CD4-positive, alpha-beta T cell treated with Interleukin-17A for 4 hours (primary cell): ENCODE data around the gene PKP1.

ENCODE experiments used
- DNase-seq: peaks from one replicate; pipeline ENCODE4 v3.0.0-alpha.2; 2020; ENCODE audit warnings: mixed read lengths

The PKP1 gene

DNA sequence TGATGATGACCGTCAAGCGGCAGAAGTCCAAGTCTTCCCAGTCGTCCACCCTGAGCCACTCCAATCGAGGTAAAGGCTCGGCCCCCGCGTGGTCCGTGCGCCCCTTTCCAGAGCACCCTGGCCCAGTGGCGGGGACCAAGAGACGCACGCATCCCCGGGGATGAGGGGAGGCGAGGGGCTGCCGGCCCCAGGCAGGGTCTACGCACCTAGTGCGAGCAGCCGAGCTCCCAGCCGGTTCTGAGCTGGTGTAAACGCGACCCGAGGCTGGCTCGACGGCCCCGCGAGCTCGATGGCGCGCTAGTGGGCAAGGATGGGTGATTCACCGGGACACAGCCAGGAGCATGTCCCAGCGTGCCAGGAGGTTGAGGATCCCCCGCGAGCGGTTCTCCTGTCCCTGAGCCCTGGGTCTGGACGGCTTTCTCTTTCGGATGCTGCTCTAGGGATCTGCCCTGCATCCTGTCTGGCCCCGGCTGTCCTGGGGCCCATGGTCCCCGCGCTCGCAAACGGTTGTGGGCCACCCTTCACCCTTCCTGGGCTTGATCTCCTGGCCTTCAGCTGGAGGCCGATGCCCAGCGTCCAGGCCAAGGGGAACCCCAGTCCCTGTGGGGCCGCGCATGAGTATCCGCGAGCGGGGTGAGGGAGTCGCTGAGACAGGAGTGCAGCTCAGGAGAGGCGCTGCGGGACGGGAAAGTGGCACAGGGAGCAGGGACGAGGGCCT is 689 bp downstream of the PKP1 start:
- DNase-seq, result no peak

DNA sequence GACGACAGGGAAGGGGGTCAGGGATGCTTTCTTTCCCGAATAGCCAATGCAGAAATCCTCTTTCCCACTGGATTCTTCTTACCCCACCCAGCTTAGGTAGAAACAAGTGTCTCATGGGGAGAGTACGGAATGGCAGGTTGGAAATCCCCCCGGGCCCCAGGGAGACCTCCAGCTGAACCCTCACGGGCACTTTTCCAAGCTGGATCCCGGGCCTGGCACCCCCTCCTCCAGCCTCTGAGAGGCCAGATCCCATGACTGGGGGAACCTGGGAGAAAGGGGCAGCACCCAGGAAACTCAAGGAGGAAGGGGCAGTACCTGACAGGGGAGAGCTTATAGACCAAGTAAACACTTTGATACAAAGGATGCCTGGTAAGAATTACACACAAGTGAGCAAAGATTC is 1.3 kb downstream of the PKP1 start:
- no peak for DNase-seq

DNA sequence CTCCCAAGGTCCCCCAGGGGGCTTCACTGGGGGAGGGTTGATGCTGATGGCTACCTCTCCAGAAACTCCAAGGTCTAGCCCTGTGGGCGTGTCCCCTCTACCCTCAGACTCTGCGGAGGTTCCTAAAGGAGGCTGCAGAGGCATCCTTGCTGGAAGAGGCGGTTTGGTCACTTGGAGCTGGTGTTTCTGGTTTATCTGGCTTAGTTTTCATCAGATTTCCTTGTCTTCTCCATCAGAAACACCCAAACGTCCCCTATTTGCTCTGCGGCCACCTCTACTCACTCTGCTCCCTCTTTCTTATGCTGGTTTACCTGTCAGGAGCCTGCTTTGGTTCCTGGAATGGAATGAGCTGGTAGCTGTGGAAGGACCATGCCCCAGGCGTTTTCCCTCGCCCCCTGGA is 2.5 kb downstream of the PKP1 start:
- no peak for DNase-seq

DNA sequence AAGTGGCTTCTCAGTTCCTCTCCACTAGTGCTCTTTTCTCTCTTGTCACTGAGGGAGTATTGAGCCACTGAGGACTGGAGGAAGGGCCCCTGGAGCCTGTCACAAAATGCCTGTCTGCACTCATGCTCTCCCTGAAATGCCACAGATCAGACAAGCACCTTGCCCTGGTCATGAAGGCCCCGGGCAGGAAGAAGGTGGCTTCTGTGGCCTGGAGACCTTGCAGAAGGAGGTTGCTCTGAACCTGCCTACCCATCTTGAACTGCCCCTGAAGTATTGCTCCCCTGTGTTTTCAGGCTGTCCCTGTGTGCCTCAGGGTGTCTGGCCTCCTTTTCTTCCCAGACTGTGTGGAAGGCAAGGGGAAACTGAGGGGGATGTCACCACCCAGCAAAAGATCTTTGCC is 3.1 kb downstream of the PKP1 start:
- DNase-seq, result no peak

DNA sequence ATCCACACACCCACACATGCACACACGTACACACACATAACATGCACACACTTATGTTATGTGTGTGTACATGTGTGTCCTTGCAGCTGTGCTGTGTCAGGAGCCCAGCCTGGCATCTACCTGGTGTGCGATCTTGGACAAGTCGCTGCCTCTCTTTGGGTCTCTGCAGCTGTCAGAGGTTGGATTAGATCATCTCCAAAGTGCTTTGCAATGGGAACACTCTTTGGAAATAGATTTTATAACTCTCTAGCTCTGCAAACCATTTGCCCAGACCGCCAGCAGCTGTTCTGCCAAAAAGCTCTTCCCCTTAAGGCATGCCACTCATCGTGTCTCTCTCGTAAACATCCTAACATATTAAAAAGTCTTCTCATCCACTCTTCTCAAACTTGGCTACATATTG is 4.7 kb downstream of the PKP1 start:
- DNase-seq, result no peak

DNA sequence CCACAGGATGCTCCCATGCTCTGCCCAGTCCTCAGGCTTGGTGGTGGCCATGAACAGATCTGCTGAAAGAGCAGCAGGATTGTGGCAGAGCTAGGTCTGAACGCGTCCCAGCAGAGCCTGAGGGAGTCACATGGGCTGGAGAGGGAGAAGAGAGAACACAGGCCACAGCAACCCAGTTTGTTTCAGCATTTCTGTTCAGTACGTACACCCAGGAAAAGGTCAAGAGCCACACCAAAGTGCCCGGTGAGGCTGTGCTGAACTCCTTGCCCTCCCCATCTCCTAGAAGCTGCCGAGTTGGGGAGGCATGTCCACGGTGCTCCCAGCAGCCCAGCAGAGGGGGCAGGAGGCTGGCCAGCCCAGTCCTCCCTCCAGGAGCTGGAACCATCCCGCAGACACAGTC is 5.5 kb downstream of the PKP1 start:
- DNase-seq, result no peak

DNA sequence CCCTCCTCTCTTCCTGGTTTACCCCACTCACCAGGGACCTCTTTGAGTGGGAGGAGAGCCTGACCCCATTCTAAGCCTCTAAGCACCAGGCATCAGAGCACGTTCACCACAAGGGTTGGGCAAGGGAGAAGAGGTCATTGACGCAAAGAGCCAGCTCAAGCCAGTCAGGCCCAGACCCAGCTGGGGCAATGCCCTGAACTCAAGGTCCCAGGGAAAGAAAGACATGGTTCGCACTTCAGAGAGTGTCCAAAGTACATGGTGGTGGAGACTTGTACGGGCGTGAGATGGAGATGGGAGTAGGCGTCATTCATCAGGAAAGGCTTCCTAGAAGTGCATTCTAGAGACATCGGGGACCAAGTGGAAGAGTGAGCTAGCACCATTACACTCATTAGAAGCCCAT is 7.2 kb downstream of the PKP1 start:
- DNase-seq, result no peak

DNA sequence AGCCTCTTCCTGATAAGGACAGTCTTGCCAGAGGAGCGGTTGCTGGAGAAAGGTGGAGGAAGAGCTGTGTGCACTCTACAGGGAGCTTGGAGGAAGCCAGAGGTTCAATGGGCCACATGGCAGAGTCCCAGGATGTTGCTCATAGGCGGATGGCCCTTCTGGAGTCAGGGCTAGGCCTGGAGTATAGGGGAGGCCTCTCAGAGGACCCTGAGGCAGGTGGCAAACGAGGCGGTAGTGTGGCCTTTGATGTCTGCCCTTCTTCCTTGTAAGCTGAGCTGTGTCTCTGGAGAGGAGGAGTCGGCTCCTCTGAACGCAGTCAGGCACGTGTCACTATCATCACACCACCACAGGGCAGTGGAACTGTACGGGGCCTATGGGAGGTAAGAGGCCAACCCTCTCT is 8.6 kb downstream of the PKP1 start:
- no peak for DNase-seq

DNA sequence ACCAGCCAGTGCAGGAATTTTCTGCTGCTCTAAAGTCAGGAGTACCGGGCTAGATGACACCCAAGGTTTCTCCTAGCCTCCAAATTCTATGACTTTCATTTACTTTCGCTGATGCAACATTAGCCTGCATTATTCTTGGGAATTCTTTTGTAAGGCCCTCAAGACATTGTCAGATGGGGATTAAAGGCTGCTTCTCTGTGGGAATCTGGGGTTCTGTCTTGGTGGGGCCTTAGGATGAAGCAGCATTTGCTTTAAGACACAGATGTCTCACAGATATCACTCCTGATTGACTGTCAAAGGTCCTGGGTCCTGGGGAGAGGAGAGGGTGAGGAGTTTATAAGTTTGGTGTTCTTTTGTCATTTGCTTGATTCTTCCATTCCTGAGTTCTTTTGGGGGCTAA is 11.6 kb downstream of the PKP1 start:
- no peak for DNase-seq

DNA sequence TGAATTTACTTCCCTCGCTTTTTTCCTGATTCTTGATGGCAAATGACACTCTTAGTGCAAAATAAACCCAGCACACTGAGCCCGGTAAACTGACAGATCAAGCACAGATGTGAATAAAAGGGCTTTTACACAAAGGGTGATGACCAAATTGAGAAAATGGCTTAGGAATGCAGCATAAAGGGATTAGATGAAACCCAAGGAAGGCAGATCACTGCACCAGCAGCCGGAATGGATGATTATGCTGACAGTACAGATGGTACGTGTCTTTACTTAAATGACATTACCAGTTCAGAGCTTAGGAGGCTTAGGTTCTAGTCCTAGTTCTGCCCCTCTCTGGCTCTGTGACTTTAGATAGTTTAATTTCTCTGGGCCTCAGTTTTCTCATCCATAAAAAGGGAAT is 12.0 kb downstream of the PKP1 start:
- no peak for DNase-seq

DNA sequence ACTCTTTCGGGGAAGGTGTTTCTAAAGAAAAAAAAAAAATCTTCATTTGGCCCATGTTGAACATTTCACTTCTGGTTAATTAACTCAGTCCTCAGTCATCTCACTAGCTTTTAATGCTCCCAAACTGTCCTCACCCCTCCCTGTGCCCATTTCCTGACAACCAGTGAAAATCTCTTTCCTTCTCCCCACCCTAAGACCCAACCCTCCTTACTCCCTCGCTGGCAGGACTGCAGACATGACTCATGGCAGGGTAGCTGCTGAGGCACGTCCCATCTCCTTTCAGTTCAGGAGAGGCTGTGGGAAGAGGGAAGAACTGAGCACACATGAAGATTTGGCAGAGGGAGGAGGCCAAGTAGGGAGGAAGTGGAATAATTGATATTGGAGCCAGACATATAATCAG is 12.6 kb downstream of the PKP1 start:
- no peak for DNase-seq

DNA sequence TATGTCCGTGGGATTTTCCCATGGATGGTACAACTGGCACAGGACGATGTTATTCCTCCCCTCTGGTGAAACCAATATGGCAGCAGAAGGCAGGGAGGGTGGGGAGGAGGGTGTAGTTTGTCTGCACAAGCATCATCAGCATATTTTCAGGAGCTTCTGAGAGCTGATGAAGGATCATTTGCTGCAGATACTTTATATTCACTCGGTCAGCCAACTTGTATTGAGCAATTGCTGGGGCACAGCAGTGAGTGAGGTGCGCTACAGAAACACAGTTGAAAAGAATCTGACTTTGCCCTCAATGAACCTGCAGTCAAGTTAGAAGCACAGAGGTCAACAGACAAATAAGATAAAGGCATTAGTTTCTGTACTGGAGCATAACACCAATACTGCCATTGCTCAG is 13.0 kb downstream of the PKP1 start:
- no peak for DNase-seq

DNA sequence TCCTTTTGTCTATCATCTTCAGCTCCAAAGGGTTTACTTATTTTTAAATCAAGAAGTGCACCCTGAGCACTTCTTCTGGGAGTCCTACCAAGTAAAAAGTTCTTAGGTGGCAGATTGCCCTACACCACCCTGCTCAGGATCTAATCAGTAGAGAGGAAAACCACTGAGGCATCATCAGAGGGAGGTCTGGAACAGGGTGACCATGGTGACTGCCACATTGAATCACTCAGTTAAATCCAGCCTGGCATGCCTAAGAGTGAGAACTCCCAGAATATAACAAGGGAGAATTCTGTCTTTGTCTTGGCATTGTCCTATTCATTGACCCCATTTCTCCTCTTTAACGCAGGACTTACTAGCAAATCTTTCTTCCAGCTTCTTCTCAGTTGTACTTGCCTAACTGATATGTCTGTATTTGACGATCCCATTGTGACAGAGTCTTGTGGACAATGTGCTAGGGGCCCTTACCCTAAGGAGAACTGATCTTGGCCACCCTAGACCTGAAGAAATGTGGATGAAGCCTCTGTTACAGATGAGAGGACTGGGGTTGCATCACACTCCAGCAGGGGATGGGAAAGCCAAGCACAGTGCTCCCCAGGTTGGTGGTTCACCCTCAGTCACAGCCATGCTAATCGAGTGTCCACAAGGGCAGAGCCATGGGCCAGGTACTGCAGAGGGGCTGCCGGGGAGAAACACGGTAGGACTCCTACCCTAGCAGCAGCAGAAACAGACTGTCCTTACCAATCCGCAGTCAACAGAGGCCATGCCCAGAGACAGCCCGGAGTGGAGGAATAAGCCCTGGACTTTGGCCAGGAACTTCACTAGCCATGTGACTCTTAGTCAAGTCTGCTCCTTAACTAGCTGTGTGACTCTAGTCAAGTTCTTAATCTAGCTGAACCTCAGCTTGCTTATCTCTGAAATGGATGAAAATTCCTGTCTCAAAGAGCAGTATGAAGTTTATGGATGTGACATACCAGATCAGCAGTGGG is 15.4 kb downstream of the PKP1 start:
- DNase-seq, result no peak

DNA sequence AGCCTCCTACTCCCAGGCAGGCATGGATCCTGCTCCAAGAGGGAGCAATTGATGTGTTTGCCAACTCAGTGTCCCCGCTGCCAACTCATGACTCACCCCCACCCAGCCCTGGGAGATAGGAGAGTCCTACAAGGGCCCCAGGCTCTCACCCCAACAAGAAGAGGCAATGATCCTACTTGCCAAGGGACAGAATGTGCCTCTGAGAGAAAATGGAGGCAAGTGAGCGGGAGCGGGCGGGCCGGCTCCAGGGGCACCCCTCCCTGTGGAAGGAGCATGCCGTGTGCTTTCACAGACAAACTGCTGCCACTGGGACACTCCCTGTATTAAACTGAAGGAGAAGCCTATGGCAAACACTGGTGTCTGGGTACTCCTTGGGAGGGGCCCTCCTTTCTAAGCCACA is 16.7 kb downstream of the PKP1 start:
- DNase-seq, result no peak

DNA sequence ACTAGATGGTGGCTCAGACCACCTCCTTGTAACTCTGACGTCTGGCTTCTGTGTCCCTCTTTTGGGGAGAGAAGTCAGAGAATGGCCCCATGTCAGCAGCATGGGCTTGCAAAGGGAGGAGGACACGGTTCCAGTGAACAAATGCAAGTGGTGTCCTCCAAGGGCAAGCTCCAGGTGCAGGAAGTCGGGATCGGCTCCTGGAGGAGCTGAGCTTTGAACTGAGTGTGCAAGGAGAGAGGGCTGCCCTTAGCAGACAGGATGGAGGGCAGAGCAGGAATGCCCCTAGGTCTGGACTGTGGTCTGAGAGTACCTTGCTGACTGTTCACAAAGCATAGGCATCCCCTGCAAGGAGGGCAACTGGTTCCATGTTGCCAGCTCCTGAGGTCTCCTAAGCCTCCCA is 17.3 kb downstream of the PKP1 start:
- no peak for DNase-seq

DNA sequence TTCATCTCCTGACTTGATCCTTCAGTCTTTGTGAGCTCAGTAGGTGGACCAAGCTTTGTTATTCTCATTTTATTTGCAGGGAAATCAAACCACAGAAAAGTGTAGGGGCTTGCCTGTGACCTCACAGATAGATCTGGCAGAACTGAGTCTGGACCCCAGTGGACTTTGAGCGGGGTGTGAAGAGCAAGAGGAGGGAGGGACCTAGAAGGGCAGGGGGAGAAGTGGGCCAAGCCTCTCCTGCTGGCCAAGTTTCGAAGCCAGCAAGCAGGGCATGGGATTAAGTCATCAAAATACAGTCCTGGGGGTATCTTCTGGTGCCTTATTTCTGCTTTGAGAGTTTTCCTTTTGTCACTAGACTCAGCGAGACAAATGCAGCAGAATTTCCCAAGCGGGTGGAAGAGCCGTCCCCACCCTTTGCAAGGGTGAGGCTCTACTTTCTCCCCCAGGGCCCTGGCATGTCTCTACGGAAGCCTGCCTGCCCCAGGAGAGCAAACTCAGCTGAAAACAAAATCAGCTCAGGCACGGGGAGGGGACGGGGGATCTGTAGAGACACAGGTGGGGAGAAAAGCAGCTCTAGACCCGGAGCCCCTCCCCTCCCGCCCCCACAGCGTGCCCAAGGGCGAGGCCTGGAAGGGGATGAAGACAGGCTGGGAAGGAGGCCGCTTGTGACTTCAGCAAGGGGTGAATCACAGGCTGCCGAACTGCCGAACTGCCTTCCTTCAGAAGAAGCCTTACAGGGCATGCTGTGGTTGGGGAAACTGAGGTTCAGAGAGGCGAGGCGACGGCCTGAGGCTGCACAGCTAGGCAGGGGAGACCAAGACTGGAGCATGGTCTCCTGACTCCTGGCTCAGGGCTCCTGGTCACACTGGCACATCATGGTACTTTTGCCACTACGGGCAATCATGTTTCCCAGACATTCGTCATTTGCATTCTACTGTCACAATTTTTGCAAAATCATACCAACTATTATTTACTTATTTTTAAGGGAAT is 19.2 kb downstream of the PKP1 start:
- no peak for DNase-seq

DNA sequence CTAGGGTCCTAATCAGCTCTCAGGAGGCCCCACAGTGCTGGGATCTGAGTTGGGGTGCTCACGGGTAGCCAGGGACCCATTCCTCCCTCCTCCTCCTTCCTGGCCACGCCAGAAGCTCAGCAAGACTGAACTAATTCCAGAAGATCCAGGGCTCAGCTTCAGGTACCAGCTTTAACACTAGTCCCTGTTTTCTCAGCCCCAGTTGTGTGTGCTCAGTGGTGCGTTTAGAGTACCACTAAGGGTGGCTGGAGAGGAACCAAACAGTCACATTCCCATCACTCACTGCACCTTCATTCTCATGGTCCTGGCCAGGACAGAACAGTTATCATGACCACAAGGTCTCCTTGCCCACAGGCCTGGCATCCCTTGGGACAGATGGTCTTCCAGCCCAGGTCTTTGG is 20.8 kb downstream of the PKP1 start:
- DNase-seq, result no peak

DNA sequence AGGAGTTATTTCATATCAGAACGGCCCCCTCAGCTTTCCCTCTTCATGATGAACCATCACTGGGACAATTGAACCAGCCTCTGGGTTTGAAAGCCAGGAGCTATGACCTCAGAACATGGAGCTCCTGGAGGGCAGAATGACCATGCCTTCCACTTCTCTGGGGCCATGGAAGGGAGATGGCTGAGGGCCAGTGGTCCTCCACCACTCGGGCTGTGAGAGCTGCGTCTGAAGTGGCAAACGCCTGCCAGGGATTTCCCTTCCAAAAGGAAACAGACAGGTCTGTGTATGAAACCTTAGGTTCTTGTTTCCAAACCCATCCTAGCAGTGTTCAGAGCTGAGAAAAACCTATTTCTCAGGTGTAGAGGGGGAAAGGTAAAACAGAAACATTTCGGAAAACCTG is 22.5 kb downstream of the PKP1 start:
- no peak for DNase-seq

DNA sequence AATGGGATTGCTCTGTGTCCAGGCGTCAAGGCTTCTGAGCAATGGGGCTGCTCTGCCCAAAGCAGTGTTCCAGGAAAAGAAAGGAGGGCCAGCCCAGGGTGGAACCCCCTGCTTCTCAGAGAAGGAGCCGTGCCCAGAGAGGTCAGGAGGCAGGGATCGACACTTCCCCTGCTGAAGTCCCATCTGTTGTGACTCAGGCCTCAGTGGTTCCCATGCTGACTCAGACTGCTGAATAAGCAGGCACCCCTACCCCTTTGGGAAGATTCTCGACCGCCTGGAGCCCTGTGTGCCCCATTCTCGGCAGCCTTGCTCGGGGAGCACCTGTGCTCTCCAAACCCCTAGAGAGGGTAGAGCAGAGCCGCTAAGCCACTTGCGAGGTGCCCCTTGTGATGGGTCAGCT is 23.9 kb downstream of the PKP1 start:
- no peak for DNase-seq

DNA sequence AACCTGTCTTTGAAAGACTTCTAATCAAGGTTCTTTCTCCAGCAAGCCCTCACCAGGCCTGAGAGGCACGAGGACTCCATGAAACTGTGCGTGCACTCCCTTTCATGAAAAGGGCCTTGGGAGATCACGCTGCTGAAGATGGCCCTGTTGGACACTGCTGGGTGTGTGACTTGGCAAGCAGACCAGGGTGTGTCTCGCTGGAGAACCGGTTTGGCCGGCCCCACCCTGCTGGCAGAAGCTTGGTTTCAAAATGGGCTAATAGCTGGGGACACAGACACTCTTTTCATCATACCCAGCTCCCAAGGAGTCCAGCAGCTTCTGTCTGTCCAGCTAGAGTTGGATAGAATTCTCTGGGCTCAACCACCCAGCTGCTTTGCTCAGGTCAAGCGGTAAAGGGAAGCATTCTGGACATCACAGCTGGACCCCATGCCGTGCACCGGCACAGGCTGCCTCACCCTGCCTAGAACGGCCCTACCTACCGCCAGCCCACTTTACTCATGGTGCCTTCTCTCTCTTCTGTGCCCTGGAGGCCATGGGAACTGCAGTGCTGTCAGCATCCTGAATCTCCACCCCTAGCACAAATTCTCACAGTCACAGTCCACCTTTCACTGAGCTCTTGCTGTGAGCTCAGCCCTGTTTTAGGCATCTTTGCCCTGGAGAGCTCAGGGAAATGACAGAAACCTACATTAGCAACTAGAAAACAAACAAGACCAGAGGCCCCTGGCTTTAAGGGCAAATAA is 24.6 kb downstream of the PKP1 start:
- no peak for DNase-seq

DNA sequence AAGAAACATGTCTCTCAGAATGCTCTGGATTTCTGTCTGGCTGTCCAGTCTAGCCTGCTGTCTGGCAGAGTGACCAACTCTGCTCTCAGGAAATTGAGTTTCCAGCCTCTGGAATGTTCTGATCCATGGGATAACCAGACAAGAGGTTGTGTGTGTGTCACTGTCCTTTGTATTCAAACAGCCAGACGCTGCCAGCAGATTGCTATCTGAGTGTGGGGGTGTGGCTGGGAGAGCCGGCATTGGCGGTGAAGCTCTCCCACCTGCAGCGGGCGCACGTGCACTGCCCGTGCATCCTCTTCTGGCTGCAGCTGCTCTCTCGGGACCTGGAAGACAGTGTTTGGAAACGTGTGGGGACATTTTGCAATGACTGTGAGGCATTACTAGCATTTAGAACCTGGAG is 26.1 kb downstream of the PKP1 start:
- DNase-seq, result no peak

DNA sequence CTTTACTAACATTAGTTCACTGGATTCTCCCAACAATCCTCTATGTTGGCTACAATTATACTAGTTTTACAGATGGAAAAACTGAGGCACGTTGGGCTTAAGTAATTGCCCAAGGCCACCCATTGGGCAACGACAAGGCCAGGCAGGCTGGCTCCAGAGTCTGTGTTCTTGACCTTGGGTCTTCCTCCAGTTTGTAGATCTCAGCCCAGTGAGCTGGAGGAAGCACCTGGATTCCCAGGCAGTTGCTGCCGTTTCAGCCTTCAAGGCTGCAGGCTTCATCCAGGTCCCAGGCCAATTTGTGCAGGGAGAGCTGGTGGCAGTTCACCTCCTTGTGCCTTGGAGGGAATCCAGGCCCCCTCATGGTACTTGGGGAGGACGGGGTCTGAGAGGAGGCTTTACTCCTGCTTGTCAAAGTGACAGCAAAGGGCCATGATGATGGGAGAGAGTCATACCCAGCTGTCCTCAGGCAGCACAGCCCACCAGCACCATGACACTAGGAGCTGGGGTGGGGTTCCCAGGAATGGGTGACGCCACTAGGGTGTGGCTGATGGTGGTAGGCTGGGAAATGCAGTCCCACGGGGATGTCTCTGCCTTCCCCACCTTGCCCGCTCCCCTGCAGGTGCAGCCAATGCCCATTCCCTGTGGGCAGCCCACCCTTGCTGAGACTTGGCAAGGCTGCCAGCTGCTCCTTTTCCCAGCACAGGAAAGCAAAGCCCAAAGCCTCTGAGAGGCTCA is 27.1 kb downstream of the PKP1 start:
- DNase-seq, result no peak
